Nephron (organoid): ENCODE results near the gene NOLC1.
A peak's percentile ranks its signal among the peaks of the same experiment; 100 is the strongest.

ENCODE experiments used
- H3K27ac Mint-ChIP-seq, 3 experiments: 2 replicates each; pipeline ENCODE4 v1.8.0; 2020; ENCODE audit warnings: mixed read lengths in 3 of 3, mild to moderate bottlenecking in 2 of 3, moderate library complexity in 1 of 3
- H3K27me3 Mint-ChIP-seq: 2 replicates; pipeline ENCODE4 v1.8.0; 2021; ENCODE audit warnings: low read depth, mild to moderate bottlenecking, moderate library complexity, mixed read lengths
- H3K36me3 Mint-ChIP-seq: 2 replicates; pipeline ENCODE4 v1.8.0; 2020; ENCODE audit warnings: low read depth, mixed read lengths
- H3K4me1 Mint-ChIP-seq: 2 replicates; pipeline ENCODE4 v1.8.0; 2020; ENCODE audit warnings: mixed read lengths
- H3K4me3 Mint-ChIP-seq, 3 experiments: 2 replicates each; pipeline ENCODE4 v1.8.0; 2020; ENCODE audit warnings: mild to moderate bottlenecking in 3 of 3, mixed read lengths in 3 of 3, moderate library complexity in 2 of 3
- H3K9me3 Mint-ChIP-seq: 2 replicates; pipeline ENCODE4 v1.8.0; 2020; ENCODE audit warnings: mixed read lengths
- TF ChIP-seq, protein P1 (sequence below), 3 experiments: fragments of 200-600 bp; sonication (generic); IDR thresholded peaks; one replicate each; pipeline ENCODE4 v1.5.0; 2021; ENCODE audit warnings: antibody characterized with exemption in 3 of 3; ENCODE audit not compliant: unreplicated experiment in 3 of 3

Gene NOLC1

GRCh38 chr10:102154466-102155116 is 2.4 kb downstream of the NOLC1 start:
- Mint-ChIP-seq H3K27ac (no peak overlapping the region), H3K36me3 (peaks cover 47% of the 10 kb centered on the region), H3K4me1 (peaks cover 20% of the 10 kb centered on the region), H3K27me3 (no peaks in the 10 kb centered on the region), H3K4me3 (peak overlapping the region; percentile 67 to 72 (median 67)), H3K9me3 (no peaks in the 10 kb centered on the region)
- TF ChIP-seq, protein P1, sequence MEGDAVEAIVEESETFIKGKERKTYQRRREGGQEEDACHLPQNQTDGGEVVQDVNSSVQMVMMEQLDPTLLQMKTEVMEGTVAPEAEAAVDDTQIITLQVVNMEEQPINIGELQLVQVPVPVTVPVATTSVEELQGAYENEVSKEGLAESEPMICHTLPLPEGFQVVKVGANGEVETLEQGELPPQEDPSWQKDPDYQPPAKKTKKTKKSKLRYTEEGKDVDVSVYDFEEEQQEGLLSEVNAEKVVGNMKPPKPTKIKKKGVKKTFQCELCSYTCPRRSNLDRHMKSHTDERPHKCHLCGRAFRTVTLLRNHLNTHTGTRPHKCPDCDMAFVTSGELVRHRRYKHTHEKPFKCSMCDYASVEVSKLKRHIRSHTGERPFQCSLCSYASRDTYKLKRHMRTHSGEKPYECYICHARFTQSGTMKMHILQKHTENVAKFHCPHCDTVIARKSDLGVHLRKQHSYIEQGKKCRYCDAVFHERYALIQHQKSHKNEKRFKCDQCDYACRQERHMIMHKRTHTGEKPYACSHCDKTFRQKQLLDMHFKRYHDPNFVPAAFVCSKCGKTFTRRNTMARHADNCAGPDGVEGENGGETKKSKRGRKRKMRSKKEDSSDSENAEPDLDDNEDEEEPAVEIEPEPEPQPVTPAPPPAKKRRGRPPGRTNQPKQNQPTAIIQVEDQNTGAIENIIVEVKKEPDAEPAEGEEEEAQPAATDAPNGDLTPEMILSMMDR (IDR thresholded peaks at IDR 0.05; ENCODE audit: unreplicated experiment in 3 of 3): no peak

DNA sequence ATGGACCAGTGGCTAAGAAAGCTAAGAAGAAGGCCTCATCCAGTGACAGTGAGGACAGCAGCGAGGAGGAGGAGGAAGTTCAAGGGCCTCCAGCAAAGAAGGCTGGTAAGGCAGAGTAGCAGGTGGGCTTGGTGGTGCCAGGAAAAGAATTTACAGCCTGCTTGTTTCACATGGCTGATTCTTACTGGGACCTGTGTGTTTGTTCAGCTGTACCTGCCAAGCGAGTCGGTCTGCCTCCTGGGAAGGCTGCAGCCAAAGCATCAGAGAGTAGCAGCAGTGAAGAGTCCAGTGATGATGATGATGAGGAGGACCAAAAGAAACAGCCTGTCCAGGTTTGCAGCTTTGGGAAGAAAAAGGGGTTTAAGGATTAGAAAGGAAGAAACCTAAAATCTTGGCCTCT is 5.0 kb downstream of the NOLC1 start:
- Mint-ChIP-seq H3K9me3 (no peaks in the 10 kb centered on the region), H3K36me3 (peaks cover 64% of the 10 kb centered on the region), H3K27ac (no peak overlapping the region), H3K27me3 (no peaks in the 10 kb centered on the region), H3K4me1 (peaks cover 12% of the 10 kb centered on the region), H3K4me3 (no peak overlapping the region)
- TF ChIP-seq, protein P1 (IDR thresholded peaks at IDR 0.05; ENCODE audit: unreplicated experiment in 3 of 3): no peak

GRCh38 chr10:102159051-102159597 is 6.9 kb downstream of the NOLC1 start:
- H3K9me3 Mint-ChIP-seq: no peaks in the 10 kb centered on the region
- peaks cover 72% of the 10 kb centered on the region for H3K36me3 Mint-ChIP-seq
- no peaks in the 10 kb centered on the region for H3K4me1 Mint-ChIP-seq
- no peak overlapping the region for H3K27ac Mint-ChIP-seq
- TF ChIP-seq, protein P1 (IDR thresholded peaks at IDR 0.05; ENCODE audit: unreplicated experiment in 3 of 3): no peak
- H3K4me3 Mint-ChIP-seq: no peak overlapping the region
- no peaks in the 10 kb centered on the region for H3K27me3 Mint-ChIP-seq

GRCh38 chr10:102159831-102160230 is 7.6 kb downstream of the NOLC1 start:
- TF ChIP-seq, protein P1 (IDR thresholded peaks at IDR 0.05; ENCODE audit: unreplicated experiment in 3 of 3): no peak
- no peaks in the 10 kb centered on the region for H3K4me1 Mint-ChIP-seq
- no peaks in the 10 kb centered on the region for H3K27me3 Mint-ChIP-seq
- H3K9me3 Mint-ChIP-seq: no peaks in the 10 kb centered on the region
- H3K4me3 Mint-ChIP-seq: no peak overlapping the region
- no peak overlapping the region for H3K27ac Mint-ChIP-seq
- peaks cover 72% of the 10 kb centered on the region for H3K36me3 Mint-ChIP-seq

GRCh38 chr10:102163342-102163989 is 11.3 kb downstream of the NOLC1 start:
- Mint-ChIP-seq H3K4me3 (no peak overlapping the region), H3K9me3 (no peaks in the 10 kb centered on the region), H3K4me1 (no peaks in the 10 kb centered on the region), H3K27me3 (peaks cover under 1% of the 10 kb centered on the region), H3K36me3 (peaks cover 43% of the 10 kb centered on the region), H3K27ac (no peak overlapping the region)
- TF ChIP-seq, protein P1 (IDR thresholded peaks at IDR 0.05; ENCODE audit: unreplicated experiment in 3 of 3): no peak
